Epithelial cell of proximal tubule (primary cell): ENCODE data around the gene AACS. TPM values are rescaled to one million over a fixed set of nuclear protein-coding genes. Genes with fewer than 3 reads are reported as not detected.
"Not testable (repeated sequence)": the region's sequence is repeated elsewhere in the genome, so short reads cannot be mapped to it uniquely, and the experiment has no call there.

ENCODE experiments used
- DNase-seq: peaks from one replicate; pipeline ENCODE4 v3.0.0-alpha.2; 2011; ENCODE audit warnings: low read depth
- H3K4me3 ChIP-seq: 2 replicates; pipeline ENCODE4 v1.5.1; 2011; ENCODE audit warnings: low read depth, mild to moderate bottlenecking, low read length
- CTCF ChIP-seq: conservative IDR thresholded peaks from 2 replicates; pipeline ENCODE4 v1.5.1; 2012; ENCODE audit warnings: low read depth, mild to moderate bottlenecking, low read length
- total RNA-seq: library from RNA; depleted of rRNA; stranded (reverse); fragments of >200 nt; gene quantifications from 2 replicates; pipeline ENCODE4 v1.2.3, GENCODE V29; 2015

Gene AACS
- total RNA-seq, 1 donor from 2014 or later = 20.6 TPM

- DNase-seq = no peak
- TF ChIP-seq CTCF = peak; percentile 4
- H3K4me3 ChIP-seq = no peak overlapping the region
Measured at GRCh38 chr12:125070112-125070511, 4.9 kb downstream of the AACS start.

GRCh38 chr12:125070661-125071390 lies 5.6 kb downstream of the AACS start:
- no peak overlapping the region for H3K4me3 ChIP-seq
- DNase-seq = no peak
- no peak for TF ChIP-seq CTCF

- H3K4me3 ChIP-seq = no peak overlapping the region
- DNase-seq = no peak
- no peak for TF ChIP-seq CTCF
Measured at GRCh38 chr12:125071456-125071855, 6.2 kb downstream of the AACS start.

GRCh38 chr12:125072496-125072895 lies 7.3 kb downstream of the AACS start:
- H3K4me3 ChIP-seq = no peak overlapping the region
- no peak for TF ChIP-seq CTCF
- DNase-seq = no peak

DNA sequence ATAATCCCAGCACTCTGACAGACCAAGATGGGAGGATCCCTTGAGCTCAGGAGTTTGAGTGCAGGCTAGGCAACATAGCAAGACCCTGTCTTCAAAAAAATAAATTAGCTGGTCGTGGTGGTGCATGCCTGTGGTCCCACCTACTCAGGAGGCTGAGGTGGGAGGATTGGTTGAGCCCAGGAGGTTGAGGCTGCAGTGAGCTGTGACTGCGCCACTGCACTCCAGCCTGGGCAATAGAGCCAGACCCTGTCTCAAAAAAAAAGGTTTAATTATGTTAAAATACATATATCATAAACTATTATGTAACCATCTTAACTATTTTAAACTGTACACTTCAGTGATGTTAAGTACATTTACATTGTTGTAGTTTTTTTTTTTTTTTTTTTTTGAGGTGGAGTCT lies 9.1 kb downstream of the AACS start:
- DNase-seq, H3K4me3 ChIP-seq: not testable (repeated sequence)

DNA sequence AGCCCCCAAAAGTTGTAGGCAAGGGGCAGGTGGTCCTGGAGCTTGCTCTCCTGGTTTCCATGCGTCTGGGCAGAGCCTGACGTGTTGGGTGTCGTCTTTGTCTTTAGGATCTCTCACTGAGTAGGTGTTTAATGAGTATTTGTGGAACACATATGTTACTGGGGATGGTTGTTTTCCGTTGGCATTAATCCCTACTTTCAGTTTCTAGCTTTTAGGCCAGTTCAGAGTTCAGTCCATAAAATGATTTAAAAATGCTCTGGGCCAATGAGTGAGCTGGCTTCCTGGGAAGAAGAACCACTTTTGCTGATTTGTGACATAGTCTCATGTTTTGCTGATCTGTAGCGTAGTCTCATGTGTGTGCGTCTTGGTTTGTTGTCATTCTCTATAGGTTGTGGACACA lies 10.9 kb downstream of the AACS start:
- TF ChIP-seq CTCF = no peak
- no peak for DNase-seq
- H3K4me3 ChIP-seq = no peak overlapping the region

- H3K4me3 ChIP-seq = no peak overlapping the region
- TF ChIP-seq CTCF = no peak
- DNase-seq = no peak
Measured at GRCh38 chr12:125079084-125079483, 13.8 kb downstream of the AACS start.
